ENCODE measurements around the gene SCN3B. TPM values are rescaled to one million over a fixed set of nuclear protein-coding genes. Genes with fewer than 3 reads are reported as not detected.

Gene SCN3B
- total and polyA plus RNA-seq, 2 of the 4 experiments (the other 2 are of a cell fraction), result under 0.01 to 0.03 TPM

- Histone ChIP-seq H3K23ac (ENCODE audit: low read depth, low read length) (no peak overlapping the region), H4K5ac (ENCODE audit: low read depth, low read length) (no peak overlapping the region), H3K4me3 (ENCODE audit: insufficient read depth, low read depth, low read length) (no peak overlapping the region), H3K36me3 (ENCODE audit: control insufficient read depth, insufficient read depth, low read length) (peaks cover 16% of the 10 kb centered on the region), H3K79me1 (ENCODE audit: low read depth in 1 of 2, low read length in 2 of 2) (no peaks in the 10 kb centered on the region), H2AK5ac (ENCODE audit: low read depth, low read length) (no peak overlapping the region), H3K9me3 (ENCODE audit: control insufficient read depth, insufficient read depth, low read length) (no peaks in the 10 kb centered on the region), H2BK120ac (ENCODE audit: low read depth, low read length) (no peak overlapping the region), H3K27ac (ENCODE audit: insufficient read depth, low read length) (no peak overlapping the region), H3K4me1 (ENCODE audit: control insufficient read depth, insufficient read depth, low read length) (no peaks in the 10 kb centered on the region), H4K91ac (ENCODE audit: insufficient read depth, low read depth, low read length) (no peak overlapping the region), H3K9me1 (ENCODE audit: insufficient read depth, low read length) (peaks cover 5% of the 10 kb centered on the region; the same call in 1 of the 2 replicates), H2BK20ac (ENCODE audit: low read depth, low read length) (no peak overlapping the region), H3K56ac (ENCODE audit: extremely low read depth, insufficient read depth, low read length) (no peak overlapping the region), H4K20me1 (ENCODE audit: insufficient read depth, low read length) (no peaks in the 10 kb centered on the region), H3K27me3 (ENCODE audit: control insufficient read depth, insufficient read depth, low read length) (no peaks in the 10 kb centered on the region), H3K18ac (ENCODE audit: low read depth, low read length) (no peak overlapping the region), H2BK5ac (ENCODE audit: low read depth, low read length, poor library complexity, severe bottlenecking) (no peak overlapping the region), H3K9ac (ENCODE audit: low read depth, low read length) (no peak overlapping the region), H2AK9ac (replicated peaks; ENCODE audit: low read depth, low read length, poor library complexity) (no peak overlapping the region), H2AFZ (replicated peaks; ENCODE audit: low read length, poor library complexity) (no peak overlapping the region), H3K4ac (ENCODE audit: low read depth, low read length) (no peak overlapping the region), H3K4me2 (ENCODE audit: low read depth, low read length) (no peak overlapping the region), H4K8ac (ENCODE audit: low read depth in 2 of 2, low read length in 2 of 2) (no peak overlapping the region), H3K14ac (replicated peaks; ENCODE audit: low read depth, low read length) (no peak overlapping the region), H2BK15ac (ENCODE audit: low read depth, low read length) (no peak overlapping the region)
- intact Hi-C loops (cut with micrococcal nuclease), result no loop called here
- ChIA-PET CTCF (no interaction called here), POLR2A (ENCODE audit: unreplicated experiment) (no interaction called here)
- in situ Hi-C loops (cut with MboI; ENCODE audit: low sequenced_read_pairs), result no loop called here
- no peak for DNase-seq
- TF ChIP-seq BHLHE40 (IDR thresholded peaks at IDR 0.05; ENCODE audit: low read depth, low read length) (no peak), MAFK (IDR thresholded peaks at IDR 0.05; ENCODE audit: low read depth, low read length) (no peak), MXI1 (IDR thresholded peaks at IDR 0.05; ENCODE audit: borderline replicate concordance, low read depth, low read length) (no peak), MAZ (IDR thresholded peaks at IDR 0.05; ENCODE audit: borderline replicate concordance, low read depth, low read length) (no peak), RAD21 (IDR thresholded peaks at IDR 0.05; ENCODE audit: low read length) (no peak), RFX5 (IDR thresholded peaks at IDR 0.05; ENCODE audit: low read depth, low read length) (no peak), ELK1 (IDR thresholded peaks at IDR 0.05; ENCODE audit: borderline replicate concordance, low read depth, low read length) (no peak), USF2 (IDR thresholded peaks at IDR 0.05; ENCODE audit: low read depth, low read length) (no peak), SMC3 (IDR thresholded peaks at IDR 0.05; ENCODE audit: low read depth, low read length) (no peak), POLR2A (IDR thresholded peaks at IDR 0.05; ENCODE audit: low read depth, low read length) (no peak), CTCF (conservative IDR thresholded peaks at IDR 0.05; ENCODE audit: low read depth, low read length) (no peak)
- dilution Hi-C loops (cut with HindIII; ENCODE audit: low sequenced_read_pairs, unreplicated experiment), result no loop called here
- no peak for ATAC-seq (ENCODE audit: low read depth)
- no TSS peak for BruUV-seq (replicated peaks)
- WGBS, 2 experiments (ENCODE audit: extremely low coverage in 2 of 2, insufficient read length in 1 of 2), result 92% methylated on average over 2 of the region's 9 CpGs; no CpG with 5 or more reads in 1 of the 2 experiments
These were observed 46.1 kb downstream of the SCN3B start for GRCh38 chr11:123608371-123608770.
